Measurements from ENCODE around the gene APC2. TPM values are rescaled to one million over a fixed set of nuclear protein-coding genes. Genes with fewer than 3 reads are reported as not detected.

Gene APC2
- polyA plus RNA-seq, 1 donor: 1.3 TPM

GRCh38 chr19:1465191-1466016, 15.5 kb downstream of the APC2 start:
- no peak for DNase-seq

- no peak for DNase-seq
Observed at GRCh38 chr19:1466018-1466460, 16.1 kb downstream of the APC2 start.

GRCh38 chr19:1466461-1467214, 16.7 kb downstream of the APC2 start:
- DNase-seq: no peak

- no peak for DNase-seq
Observed at GRCh38 chr19:1467215-1467489, 17.2 kb downstream of the APC2 start.

- no peak for DNase-seq
Observed at GRCh38 chr19:1467490-1468273, 17.8 kb downstream of the APC2 start.

- DNase-seq: no peak
Observed at GRCh38 chr19:1468274-1468820, 18.4 kb downstream of the APC2 start.

GRCh38 chr19:1468821-1469254, 18.9 kb downstream of the APC2 start:
- DNase-seq: no peak

GRCh38 chr19:1469255-1470054, 19.5 kb downstream of the APC2 start:
- no peak for DNase-seq

- DNase-seq: no peak
Observed at GRCh38 chr19:1470055-1470304, 20.1 kb downstream of the APC2 start.

GRCh38 chr19:1470305-1471009, 20.5 kb downstream of the APC2 start:
- no peak for DNase-seq

- no peak for DNase-seq
Observed at GRCh38 chr19:1471010-1471514, 21.1 kb downstream of the APC2 start.

- no peak for DNase-seq
Observed at GRCh38 chr19:1471515-1472160, 21.7 kb downstream of the APC2 start.

GRCh38 chr19:1472231-1473084, 22.5 kb downstream of the APC2 start:
- DNase-seq: no peak

- DNase-seq: no peak
Observed at GRCh38 chr19:1473085-1473851, 23.3 kb downstream of the APC2 start.

GRCh38 chr19:1474011-1474764, 24.3 kb downstream of the APC2 start:
- DNase-seq: no peak

GRCh38 chr19:1474765-1475351, 24.9 kb downstream of the APC2 start:
- no peak for DNase-seq

GRCh38 chr19:1475751-1476437, 26.0 kb downstream of the APC2 start:
- no peak for DNase-seq
